ENCODE data around the gene OXNAD1. TPM values are rescaled to one million over a fixed set of nuclear protein-coding genes. Genes with fewer than 3 reads are reported as not detected.

OXNAD1 gene
- total and polyA plus RNA-seq, 2 of the 13 experiments (the other 11 are each of a cell fraction or from before 2014, with no cell fraction given): 9.9 to 18.8 TPM

DNA sequence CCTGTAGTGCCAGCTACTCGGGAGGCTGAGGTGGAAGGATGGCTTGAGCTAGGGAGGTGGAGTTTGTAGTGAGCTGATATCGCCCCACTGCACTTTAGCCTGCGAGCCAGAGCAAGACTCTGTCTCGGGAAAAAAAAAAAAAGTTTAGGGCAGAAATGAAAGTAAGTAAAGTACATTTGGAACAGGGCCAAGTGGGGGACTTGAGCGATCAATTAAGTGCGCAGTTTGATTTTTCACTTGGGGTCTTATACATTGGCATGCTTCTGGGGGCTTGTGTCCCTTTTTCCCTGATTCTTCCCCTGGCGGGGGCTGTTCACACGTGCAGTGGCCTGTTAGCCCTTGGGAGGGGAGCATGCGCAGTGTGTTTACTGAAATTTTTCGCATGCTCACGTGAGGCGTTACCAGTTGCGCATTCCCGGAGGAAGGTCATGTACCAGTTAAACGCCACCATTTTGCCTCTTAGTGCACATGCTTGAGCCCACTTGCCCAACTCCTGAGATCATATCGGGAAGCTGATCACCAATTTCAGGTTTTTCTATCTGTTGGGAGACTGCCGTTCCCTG lies 48.6 kb upstream of the OXNAD1 start:
- ATAC-seq: no peak
- FAIRE-seq: no peak
- H3K9me3 ChIP-seq (ENCODE audit: low read length): no peaks in the 10 kb centered on the region
- DNase-seq (ENCODE audit: low spot score): no peak
- ChIA-PET POLR2A (no interaction called here), CTCF (ENCODE audit: low intra/inter-chr PET ratio, low total read pairs) (no interaction called here)
- H3K4me2 ChIP-seq (ENCODE audit: low read depth, low read length): no peak overlapping the region
- intact Hi-C loops (cut with micrococcal nuclease; ENCODE audit: unreplicated experiment): no loop called here
- H4K20me1 ChIP-seq (ENCODE audit: insufficient read depth, low read length): no peaks in the 10 kb centered on the region
- no peaks in the 10 kb centered on the region for H3K36me3 ChIP-seq (replicated peaks in 1 of 2; ENCODE audit: control insufficient read depth in 1 of 2, insufficient read depth in 2 of 2, low read length in 2 of 2)
- 65% methylated on average over 17 of the region's 17 CpGs for WGBS (ENCODE audit: low lambda C conversion rate)
- H3K27me3 ChIP-seq (ENCODE audit: control insufficient read depth in 1 of 2, insufficient read depth in 2 of 2, low read length in 2 of 2): peaks cover 1 to 13% of the 10 kb centered on the region in 2 experiments; a peak in 3 of 5 replicates
- no peak overlapping the region for H3K4me3 ChIP-seq (replicated peaks in 1 of 3; ENCODE audit: insufficient read depth in 1 of 3, low read depth in 2 of 3, low read length in 3 of 3)
- H3K9ac ChIP-seq (ENCODE audit: insufficient read depth, low read depth, low read length): no peak overlapping the region
- no peaks in the 10 kb centered on the region for H3K79me2 ChIP-seq (ENCODE audit: insufficient read depth, low read length)
- no peaks in the 10 kb centered on the region for H3K4me1 ChIP-seq (ENCODE audit: insufficient read depth, low read length)
- no TSS peak for BruUV-seq (replicated peaks)
- in situ Hi-C loops (cut with HindIII; ENCODE audit: extremely low pct_ligation_motif_present, low pct_unique_long_range_greater_than_20kb): no loop called here
- no peak overlapping the region for H2AFZ ChIP-seq (ENCODE audit: low read length)
- no peak overlapping the region for H3K27ac ChIP-seq (ENCODE audit: extremely low read length, insufficient read depth, low read length)
- no peak for TF ChIP-seq ZNF761 (CRISPR knock-in tag; conservative IDR thresholded peaks at IDR 0.05)
- TF ChIP-seq, protein P1, sequence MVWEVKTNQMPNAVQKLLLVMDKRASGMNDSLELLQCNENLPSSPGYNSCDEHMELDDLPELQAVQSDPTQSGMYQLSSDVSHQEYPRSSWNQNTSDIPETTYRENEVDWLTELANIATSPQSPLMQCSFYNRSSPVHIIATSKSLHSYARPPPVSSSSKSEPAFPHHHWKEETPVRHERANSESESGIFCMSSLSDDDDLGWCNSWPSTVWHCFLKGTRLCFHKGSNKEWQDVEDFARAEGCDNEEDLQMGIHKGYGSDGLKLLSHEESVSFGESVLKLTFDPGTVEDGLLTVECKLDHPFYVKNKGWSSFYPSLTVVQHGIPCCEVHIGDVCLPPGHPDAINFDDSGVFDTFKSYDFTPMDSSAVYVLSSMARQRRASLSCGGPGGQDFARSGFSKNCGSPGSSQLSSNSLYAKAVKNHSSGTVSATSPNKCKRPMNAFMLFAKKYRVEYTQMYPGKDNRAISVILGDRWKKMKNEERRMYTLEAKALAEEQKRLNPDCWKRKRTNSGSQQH (CRISPR knock-in tag; IDR thresholded peaks at IDR 0.05; ENCODE audit: low read depth): no peak
- TF ChIP-seq, protein P2, sequence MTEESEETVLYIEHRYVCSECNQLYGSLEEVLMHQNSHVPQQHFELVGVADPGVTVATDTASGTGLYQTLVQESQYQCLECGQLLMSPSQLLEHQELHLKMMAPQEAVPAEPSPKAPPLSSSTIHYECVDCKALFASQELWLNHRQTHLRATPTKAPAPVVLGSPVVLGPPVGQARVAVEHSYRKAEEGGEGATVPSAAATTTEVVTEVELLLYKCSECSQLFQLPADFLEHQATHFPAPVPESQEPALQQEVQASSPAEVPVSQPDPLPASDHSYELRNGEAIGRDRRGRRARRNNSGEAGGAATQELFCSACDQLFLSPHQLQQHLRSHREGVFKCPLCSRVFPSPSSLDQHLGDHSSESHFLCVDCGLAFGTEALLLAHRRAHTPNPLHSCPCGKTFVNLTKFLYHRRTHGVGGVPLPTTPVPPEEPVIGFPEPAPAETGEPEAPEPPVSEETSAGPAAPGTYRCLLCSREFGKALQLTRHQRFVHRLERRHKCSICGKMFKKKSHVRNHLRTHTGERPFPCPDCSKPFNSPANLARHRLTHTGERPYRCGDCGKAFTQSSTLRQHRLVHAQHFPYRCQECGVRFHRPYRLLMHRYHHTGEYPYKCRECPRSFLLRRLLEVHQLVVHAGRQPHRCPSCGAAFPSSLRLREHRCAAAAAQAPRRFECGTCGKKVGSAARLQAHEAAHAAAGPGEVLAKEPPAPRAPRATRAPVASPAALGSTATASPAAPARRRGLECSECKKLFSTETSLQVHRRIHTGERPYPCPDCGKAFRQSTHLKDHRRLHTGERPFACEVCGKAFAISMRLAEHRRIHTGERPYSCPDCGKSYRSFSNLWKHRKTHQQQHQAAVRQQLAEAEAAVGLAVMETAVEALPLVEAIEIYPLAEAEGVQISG (CRISPR knock-in tag; IDR thresholded peaks at IDR 0.05): no peak
- no peak for TF ChIP-seq AHDC1 (CRISPR knock-in tag; IDR thresholded peaks at IDR 0.05; ENCODE audit: borderline replicate concordance)
- TF ChIP-seq ZNF34 (CRISPR knock-in tag; IDR thresholded peaks at IDR 0.05; ENCODE audit: borderline replicate concordance): no peak
- TF ChIP-seq ZNF230 (CRISPR knock-in tag; IDR thresholded peaks at IDR 0.05): no peak
- TF ChIP-seq NR2F1 (CRISPR knock-in tag; IDR thresholded peaks at IDR 0.05): no peak
- TF ChIP-seq KDM6A (CRISPR knock-in tag; IDR thresholded peaks at IDR 0.05; ENCODE audit: low read depth): no peak
- no peak for TF ChIP-seq TAF1 (CRISPR knock-in tag; IDR thresholded peaks at IDR 0.05)

All from HepG2 (cell line).